ENCODE measurements around the gene DRICH1.

The DRICH1 gene

GRCh38 chr22:23621082-23621780 is 10.9 kb downstream of the DRICH1 start:
- TF ChIP-seq, protein P1, sequence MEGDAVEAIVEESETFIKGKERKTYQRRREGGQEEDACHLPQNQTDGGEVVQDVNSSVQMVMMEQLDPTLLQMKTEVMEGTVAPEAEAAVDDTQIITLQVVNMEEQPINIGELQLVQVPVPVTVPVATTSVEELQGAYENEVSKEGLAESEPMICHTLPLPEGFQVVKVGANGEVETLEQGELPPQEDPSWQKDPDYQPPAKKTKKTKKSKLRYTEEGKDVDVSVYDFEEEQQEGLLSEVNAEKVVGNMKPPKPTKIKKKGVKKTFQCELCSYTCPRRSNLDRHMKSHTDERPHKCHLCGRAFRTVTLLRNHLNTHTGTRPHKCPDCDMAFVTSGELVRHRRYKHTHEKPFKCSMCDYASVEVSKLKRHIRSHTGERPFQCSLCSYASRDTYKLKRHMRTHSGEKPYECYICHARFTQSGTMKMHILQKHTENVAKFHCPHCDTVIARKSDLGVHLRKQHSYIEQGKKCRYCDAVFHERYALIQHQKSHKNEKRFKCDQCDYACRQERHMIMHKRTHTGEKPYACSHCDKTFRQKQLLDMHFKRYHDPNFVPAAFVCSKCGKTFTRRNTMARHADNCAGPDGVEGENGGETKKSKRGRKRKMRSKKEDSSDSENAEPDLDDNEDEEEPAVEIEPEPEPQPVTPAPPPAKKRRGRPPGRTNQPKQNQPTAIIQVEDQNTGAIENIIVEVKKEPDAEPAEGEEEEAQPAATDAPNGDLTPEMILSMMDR (IDR thresholded peaks at IDR 0.05; ENCODE audit: low read depth, low read length), result no peak
- no peak overlapping the region for H3K4me3 ChIP-seq (ENCODE audit: low read depth, low read length)
- DNase-seq (ENCODE audit: low read depth, low spot score), result no peak
- in situ Hi-C loops (cut with HindIII; ENCODE audit: low sequenced_read_pairs), result no loop called here

DNA sequence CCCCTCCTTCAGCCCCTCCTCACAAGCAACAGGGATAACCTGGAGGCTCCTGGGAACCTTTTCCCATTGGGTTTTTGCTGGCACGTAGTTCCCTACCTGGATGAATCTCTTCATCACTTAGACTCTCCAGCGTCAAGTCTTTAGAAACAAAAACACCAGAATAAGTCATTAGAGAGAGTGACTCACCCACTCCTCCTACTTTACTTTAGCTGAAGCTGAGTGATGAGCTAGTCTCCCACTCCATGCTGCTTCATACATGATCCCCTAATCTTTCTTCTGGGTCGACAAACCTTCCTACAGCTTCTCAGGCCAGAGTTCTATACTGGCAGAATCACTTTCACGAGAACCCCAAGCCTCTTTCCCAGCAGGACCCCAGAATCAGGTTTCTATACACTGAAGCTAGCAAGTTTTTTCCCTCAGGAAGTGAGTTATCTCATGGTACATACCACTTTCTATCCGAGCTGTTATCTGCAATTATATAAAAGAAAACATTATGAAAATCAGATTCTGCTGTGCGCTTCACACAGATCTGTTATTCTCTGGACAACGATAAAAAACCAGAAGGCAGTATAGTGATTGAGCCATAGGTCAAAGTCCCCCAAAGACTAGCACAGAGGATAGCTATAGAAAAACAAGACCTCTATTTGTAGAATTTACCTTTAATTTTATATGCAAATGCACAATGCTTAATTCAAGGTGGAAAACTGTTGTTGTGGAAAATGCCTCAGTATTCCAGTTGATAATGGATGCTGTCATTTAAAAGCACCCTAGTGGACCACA is 18.7 kb downstream of the DRICH1 start:
- TF ChIP-seq, protein P1 (IDR thresholded peaks at IDR 0.05; ENCODE audit: low read depth, low read length), result no peak
- in situ Hi-C loops (cut with HindIII; ENCODE audit: low sequenced_read_pairs), result no loop called here
- no peak for DNase-seq (ENCODE audit: low read depth, low spot score)
- H3K4me3 ChIP-seq (ENCODE audit: low read depth, low read length), result no peak overlapping the region

DNA sequence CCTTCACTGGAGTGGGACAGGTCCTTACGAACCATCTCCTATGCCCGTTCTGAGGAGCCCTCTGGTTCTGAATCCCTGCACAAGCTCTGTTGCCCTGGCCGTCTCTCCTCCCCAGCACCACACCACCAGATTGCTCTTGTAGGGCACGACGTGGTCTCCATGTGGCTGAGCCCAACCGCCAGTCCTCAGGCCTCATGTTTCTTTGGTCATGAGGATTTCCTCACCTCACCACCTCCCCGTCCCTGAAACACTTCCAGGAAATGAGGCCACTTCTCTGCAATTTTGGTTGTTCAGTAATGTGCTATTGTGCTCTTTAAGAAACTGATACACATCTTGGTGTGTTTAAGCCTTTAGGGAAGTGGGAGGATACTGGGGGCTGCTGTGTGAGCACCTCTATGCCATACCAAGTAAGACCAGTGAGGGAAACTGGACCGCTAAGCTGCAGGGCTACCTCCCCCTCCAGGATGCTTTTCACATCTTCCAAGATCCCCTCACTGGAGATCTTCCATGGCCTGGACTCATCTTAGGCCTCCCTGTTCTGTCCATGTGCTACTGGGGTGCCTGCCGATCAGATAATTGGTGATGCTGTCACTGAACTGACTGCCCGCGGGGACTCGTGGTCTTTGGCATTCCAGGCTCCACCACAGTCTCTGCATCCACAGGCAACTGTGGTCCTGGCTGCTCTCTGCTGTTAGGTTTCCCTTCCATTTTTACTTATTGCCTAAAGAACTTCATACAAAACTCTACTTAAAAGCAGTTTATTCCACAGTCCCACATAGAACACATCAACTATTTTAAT is 21.9 kb downstream of the DRICH1 start:
- TF ChIP-seq, protein P1 (IDR thresholded peaks at IDR 0.05; ENCODE audit: low read depth, low read length), result no peak
- no peak overlapping the region for H3K4me3 ChIP-seq (ENCODE audit: low read depth, low read length)
- DNase-seq (ENCODE audit: low read depth, low spot score), result no peak
- in situ Hi-C loops (cut with HindIII; ENCODE audit: low sequenced_read_pairs), result no loop called here

DNA sequence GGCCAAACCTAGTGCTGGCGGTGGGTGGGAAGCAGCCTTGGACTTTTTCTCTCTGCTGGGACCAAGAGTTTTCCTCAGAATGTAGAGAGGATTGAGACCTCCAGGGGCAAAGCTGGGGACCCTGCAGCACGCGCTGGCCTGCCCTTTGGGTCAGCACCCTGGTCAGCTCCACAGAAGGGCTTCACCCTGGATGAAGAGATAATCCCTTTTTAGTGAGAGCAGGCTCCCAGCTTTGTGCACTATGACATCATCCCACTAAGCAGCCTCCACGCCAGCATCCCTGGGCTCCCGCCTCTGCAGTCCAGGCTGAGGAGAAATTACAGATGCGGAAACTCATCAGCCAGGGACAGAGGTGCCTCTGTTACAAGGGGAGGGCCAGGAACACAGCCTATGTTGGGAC is 23.5 kb downstream of the DRICH1 start:
- TF ChIP-seq, protein P1 (IDR thresholded peaks at IDR 0.05; ENCODE audit: low read depth, low read length), result no peak
- no peak for DNase-seq (ENCODE audit: low read depth, low spot score)
- H3K4me3 ChIP-seq (ENCODE audit: low read depth, low read length), result no peak overlapping the region
- in situ Hi-C loops (cut with HindIII; ENCODE audit: low sequenced_read_pairs), result no loop called here

DNA sequence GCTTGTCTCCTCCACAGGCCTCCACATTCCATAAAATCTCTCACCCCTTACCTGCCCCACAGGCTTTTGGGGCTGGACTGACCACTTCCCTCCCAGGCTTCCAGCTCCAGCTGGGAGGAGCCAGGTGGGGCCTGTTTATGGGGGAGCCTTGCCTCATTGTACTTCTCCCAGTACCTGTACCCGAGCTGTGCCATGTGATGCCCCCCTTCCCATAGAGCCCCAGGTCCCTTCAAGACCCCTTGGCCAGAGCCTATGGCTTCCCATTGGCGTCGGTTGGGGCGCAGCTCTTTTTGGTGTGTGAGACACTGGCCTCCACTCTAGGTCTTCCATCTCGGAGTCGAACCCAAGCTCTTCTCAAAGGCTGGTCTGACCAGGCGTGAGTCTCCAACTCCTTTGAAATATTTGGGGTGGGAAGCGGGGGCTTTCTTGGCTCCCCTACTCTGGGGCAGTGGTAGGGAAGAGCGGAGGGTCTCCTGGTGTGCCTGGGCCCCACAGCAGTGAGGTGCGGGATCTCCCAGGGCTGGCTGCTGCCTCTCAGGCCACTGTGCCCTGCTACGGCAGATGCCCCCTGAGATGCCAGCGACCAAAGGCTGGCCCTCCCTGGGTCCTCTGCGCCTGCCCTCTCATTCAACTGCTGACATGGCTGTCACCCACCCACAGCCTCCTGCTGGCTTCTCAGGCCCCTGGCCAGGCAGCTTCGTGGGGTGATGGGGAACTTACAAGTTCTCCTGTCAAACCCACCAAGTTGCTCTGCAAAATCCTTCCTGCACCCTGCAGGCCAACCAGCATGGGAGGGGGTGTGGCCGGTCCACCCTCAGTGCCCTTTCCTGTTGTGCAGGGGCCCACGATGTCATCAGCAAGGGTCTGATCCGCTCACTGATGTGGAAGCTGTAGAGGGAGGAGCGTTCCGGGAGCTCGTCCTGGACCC is 25.7 kb downstream of the DRICH1 start:
- in situ Hi-C loops (cut with HindIII; ENCODE audit: low sequenced_read_pairs), result no loop called here
- DNase-seq (ENCODE audit: low read depth, low spot score), result no peak
- TF ChIP-seq, protein P1 (IDR thresholded peaks at IDR 0.05; ENCODE audit: low read depth, low read length), result no peak
- H3K4me3 ChIP-seq (ENCODE audit: low read depth, low read length), result no peak overlapping the region

Data from astrocyte of the spinal cord (primary cell).